MCF 10A (cell line): ENCODE measurements around the gene HECW1. TPM values are rescaled to one million over a fixed set of nuclear protein-coding genes. Genes with fewer than 3 reads are reported as not detected.
"Not testable (repeated sequence)": the region's sequence is repeated elsewhere in the genome, so short reads cannot be mapped to it uniquely, and the experiment has no call there.

Experiments used
- BruUV-seq: library from RNA; stranded (reverse); fragments of 400-500 nt; replicated peaks from 2 replicates; lab custom pipeline; 2021; lab: Mats Ljungman, UMichigan
- CTCF ChIA-PET: fragments of 300-600 bp; sonication (Branson Sonifier 250); formaldehyde crosslinking; extraction: SDS; loops from one replicate; lab custom pipeline; 2021; ENCODE audit warnings: antibody characterized with exemption, inconsistent platforms; lab: Yijun Ruan, JAX
- POLR2A ChIA-PET: fragments of 300-600, 350-650 bp; sonication (Branson Sonifier 250); formaldehyde crosslinking; extraction: SDS; loops from one replicate; lab custom pipeline; 2020; ENCODE audit warnings: antibody characterized with exemption, inconsistent platforms; lab: Yijun Ruan, JAX
- DNase-seq: peaks from one replicate; pipeline ENCODE4 v3.0.0-alpha.2; 2018; ENCODE audit not compliant: unreplicated experiment
- H3K27ac Mint-ChIP-seq: one replicate; pipeline ENCODE4 v1.8.0; 2022; ENCODE audit warnings: mild to moderate bottlenecking, low read depth, mixed read lengths; ENCODE audit not compliant: unreplicated experiment
- H3K27me3 Mint-ChIP-seq: one replicate; pipeline ENCODE4 v1.8.0; 2022; ENCODE audit warnings: mixed read lengths; ENCODE audit not compliant: insufficient read depth, unreplicated experiment
- H3K36me3 Mint-ChIP-seq: one replicate; pipeline ENCODE4 v1.8.0; 2022; ENCODE audit warnings: mild to moderate bottlenecking, moderate library complexity, mixed read lengths; ENCODE audit not compliant: insufficient read depth, unreplicated experiment
- H3K4me1 Mint-ChIP-seq: one replicate; pipeline ENCODE4 v1.8.0; 2022; ENCODE audit warnings: mixed read lengths; ENCODE audit not compliant: insufficient read depth, unreplicated experiment
- H3K4me3 Mint-ChIP-seq: one replicate; pipeline ENCODE4 v1.8.0; 2022; ENCODE audit warnings: mild to moderate bottlenecking, moderate library complexity, mixed read lengths; ENCODE audit not compliant: unreplicated experiment
- H3K9me3 Mint-ChIP-seq: one replicate; pipeline ENCODE4 v1.8.0; 2022; ENCODE audit warnings: mixed read lengths; ENCODE audit not compliant: unreplicated experiment
- CTCF ChIP-seq: fragments of 200-600 bp; IDR thresholded peaks from one replicate; pipeline ENCODE4 v1.8.0; 2022; ENCODE audit warnings: antibody characterized with exemption, mild to moderate bottlenecking; ENCODE audit not compliant: unreplicated experiment
- intact Hi-C: fragments of 100-400 bp; cut with micrococcal nuclease; formaldehyde crosslinking; loops from 2 replicates; pipeline ENCODE4 v1.14.1; 2022
- total RNA-seq: library from RNA; stranded (reverse); gene quantifications from 2 replicates; pipeline ENCODE4 v1.2.3, GENCODE V29; 2022

HECW1 gene
- total RNA-seq, 1 experiment from 2014 or later = not detected

GRCh38 chr7:43337191-43337590, 224.7 kb downstream of the HECW1 start:
- Mint-ChIP-seq H3K36me3 (no peaks in the 10 kb centered on the region), H3K27ac (no peak overlapping the region), H3K4me1 (peaks cover 6% of the 10 kb centered on the region), H3K27me3 (no peaks in the 10 kb centered on the region), H3K9me3 (peaks cover 9% of the 10 kb centered on the region), H3K4me3 (no peak overlapping the region)
- BruUV-seq = no TSS peak
- ChIA-PET POLR2A (no interaction called here), CTCF (interaction anchor here (0.9 kb wide), 1 partner anchor 120 kb away, joined by 3 read pairs; no protein-coding TSS in a partner anchor)
- no peak for DNase-seq
- intact Hi-C loops = no loop called here
- TF ChIP-seq CTCF = no peak

- intact Hi-C loops = no loop called here
- H3K27ac Mint-ChIP-seq = no peak overlapping the region
- H3K9me3 Mint-ChIP-seq = peaks cover 9% of the 10 kb centered on the region
- ChIA-PET POLR2A (interaction anchor here (0.6 kb wide), 1 partner anchor 27 kb away, joined by 3 read pairs; no protein-coding TSS in a partner anchor), CTCF (no interaction called here)
- no peak overlapping the region for H3K4me3 Mint-ChIP-seq
- DNase-seq = no peak
- no peaks in the 10 kb centered on the region for H3K36me3 Mint-ChIP-seq
- no TSS peak for BruUV-seq
- peaks cover 6% of the 10 kb centered on the region for H3K4me1 Mint-ChIP-seq
- H3K27me3 Mint-ChIP-seq = no peaks in the 10 kb centered on the region
- no peak for TF ChIP-seq CTCF
Measured at GRCh38 chr7:43337811-43338210, 225.4 kb downstream of the HECW1 start.

- H3K27ac Mint-ChIP-seq = no peak overlapping the region
- H3K9me3 Mint-ChIP-seq = peaks cover under 1% of the 10 kb centered on the region
- ChIA-PET POLR2A (interaction anchor here (0.7 kb wide), 1 partner anchor 303 kb away, joined by 3 read pairs; no protein-coding TSS in a partner anchor), CTCF (interaction anchor here (1.5 kb wide), 1 partner anchor 114 kb away, joined by 3 read pairs; no protein-coding TSS in a partner anchor)
- peaks cover 2% of the 10 kb centered on the region for H3K4me1 Mint-ChIP-seq
- no TSS peak for BruUV-seq
- DNase-seq = no peak
- H3K27me3 Mint-ChIP-seq = no peaks in the 10 kb centered on the region
- intact Hi-C loops = no loop called here
- H3K36me3 Mint-ChIP-seq = no peaks in the 10 kb centered on the region
- no peak for TF ChIP-seq CTCF
- H3K4me3 Mint-ChIP-seq = no peak overlapping the region
Measured at GRCh38 chr7:43341132-43341531, 228.7 kb downstream of the HECW1 start.

GRCh38 chr7:43343417-43343816, 231.0 kb downstream of the HECW1 start:
- H3K27me3 Mint-ChIP-seq, H3K4me3 Mint-ChIP-seq, H3K27ac Mint-ChIP-seq, DNase-seq, intact Hi-C loops, BruUV-seq, H3K9me3 Mint-ChIP-seq, POLR2A ChIA-PET, H3K36me3 Mint-ChIP-seq, H3K4me1 Mint-ChIP-seq, CTCF ChIA-PET: not testable (repeated sequence)

GRCh38 chr7:43345696-43346095, 233.2 kb downstream of the HECW1 start:
- Mint-ChIP-seq H3K9me3 (peaks cover 20% of the 10 kb centered on the region), H3K27ac (peak overlapping the region; percentile 55)
- H3K36me3 Mint-ChIP-seq, H3K4me3 Mint-ChIP-seq, POLR2A ChIA-PET, H3K4me1 Mint-ChIP-seq, CTCF ChIA-PET, intact Hi-C loops, H3K27me3 Mint-ChIP-seq, BruUV-seq: not testable (repeated sequence)
- DNase-seq = peak; percentile 47
